Measurements from ENCODE around the gene MGAT3.

GRCh38 chr22:39448205-39449054 lies 8.4 kb upstream of the MGAT3 start:
- no peak for TF ChIP-seq POLR2A (IDR thresholded peaks at IDR 0.05)
- TF ChIP-seq CTCF (IDR thresholded peaks at IDR 0.05 in 8 of 11, conservative IDR thresholded peaks at IDR 0.05 in 3 of 11): no peak

All from spleen (tissue), 7 donors.